ENCODE data around the gene PRR11.
"Not testable (repeated sequence)": the region's sequence is repeated elsewhere in the genome, so short reads cannot be mapped to it uniquely, and the experiment has no call there.

Gene PRR11

DNA sequence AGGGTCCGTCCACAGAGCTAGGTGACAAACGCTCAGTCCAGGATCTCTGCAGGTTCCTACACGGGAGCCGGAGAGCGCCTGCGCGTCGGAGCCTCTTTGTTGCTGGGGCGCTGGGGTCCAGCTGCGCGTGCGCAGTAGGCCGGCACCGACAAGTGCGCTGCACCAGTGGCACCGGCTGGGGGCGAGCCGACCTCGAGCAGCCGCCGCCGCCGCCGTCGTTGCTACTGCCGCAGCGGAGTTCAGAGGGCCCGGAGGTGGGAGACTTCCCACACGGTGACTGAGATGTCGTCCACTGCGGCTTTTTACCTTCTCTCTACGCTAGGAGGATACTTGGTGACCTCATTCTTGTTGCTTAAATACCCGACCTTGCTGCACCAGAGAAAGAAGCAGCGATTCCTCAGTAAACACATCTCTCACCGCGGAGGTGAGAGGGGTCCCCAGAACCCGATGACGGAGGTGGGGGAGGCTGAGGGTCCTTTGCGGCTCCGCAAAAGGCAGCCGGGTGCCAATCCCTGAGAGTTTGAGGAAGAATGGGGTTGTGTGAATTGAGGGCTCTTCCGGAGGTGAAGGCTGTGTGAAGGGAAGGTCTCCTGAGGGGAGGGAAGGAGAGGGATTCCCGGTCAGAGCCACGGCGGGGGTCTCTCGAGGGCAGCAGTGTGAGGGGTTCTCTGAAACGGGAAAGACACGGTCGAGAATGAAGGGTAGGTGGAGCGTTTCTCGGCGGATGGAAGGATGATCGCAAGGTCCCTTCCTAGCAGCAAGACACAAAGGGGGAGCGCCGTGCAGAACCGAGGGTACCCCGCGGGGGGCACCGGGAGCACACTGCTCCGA is 65.0 kb downstream of the PRR11 start, which contains the start of gene GDPD1:
Gene GDPD1, plus strand, starts transcription at position 184 of the 831 bp plus-strand sequence. Its CDS starts 99 bp downstream, at position 283.
- DNase-seq (ENCODE audit: low read depth), result peak; percentile 88

DNA sequence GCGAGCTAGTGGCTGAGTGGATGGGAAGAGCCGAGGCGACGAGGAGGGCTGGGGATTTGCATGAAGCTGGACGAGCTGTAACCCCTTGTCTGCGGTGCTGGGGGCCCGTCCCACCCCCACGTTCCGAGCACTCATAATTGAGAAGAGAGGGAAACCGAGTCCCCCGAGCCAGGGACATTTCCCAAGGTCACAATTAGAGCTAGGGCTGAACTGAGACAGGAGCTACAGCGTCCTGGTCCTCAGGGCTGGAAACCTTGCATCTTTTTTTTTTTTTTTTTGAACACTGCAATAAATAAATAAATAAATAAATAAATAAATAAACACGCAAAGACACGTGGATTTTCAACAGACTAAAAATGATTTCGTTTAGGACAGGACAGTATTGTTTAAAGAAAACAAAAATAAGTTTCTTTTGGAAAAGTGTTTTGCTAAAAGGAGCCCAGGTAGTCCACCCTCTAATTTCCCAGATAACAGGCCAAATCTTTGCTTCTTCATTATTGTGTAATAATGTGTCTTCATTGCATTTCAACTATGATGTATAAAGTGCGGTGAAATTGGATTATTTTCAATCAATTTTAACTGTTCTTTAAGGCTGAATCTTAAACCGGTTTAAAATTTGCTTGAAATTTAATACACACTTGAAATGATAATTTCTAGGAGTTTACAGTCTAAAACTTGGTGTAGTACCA is 65.8 kb downstream of the PRR11 start:
- no peak for DNase-seq (ENCODE audit: low read depth)

DNA sequence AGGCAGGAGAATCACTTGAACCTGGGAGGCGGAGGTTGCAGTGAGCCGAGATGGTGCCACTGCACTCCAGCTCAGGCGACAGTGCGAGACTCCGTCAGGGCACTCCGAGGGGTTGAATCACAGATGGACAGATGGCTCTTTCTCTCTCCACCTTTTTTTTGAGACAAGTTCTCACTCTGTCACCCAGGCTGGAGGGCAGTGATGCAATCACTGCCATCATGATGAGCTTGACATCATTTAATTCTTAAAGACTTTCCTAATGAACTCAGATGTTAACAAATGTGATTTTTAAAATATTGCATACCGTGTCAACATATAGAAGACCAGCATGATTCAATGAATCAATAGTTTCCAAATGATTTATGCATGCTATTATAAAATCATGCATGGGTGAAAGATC is 68.3 kb downstream of the PRR11 start:
- no peak for DNase-seq (ENCODE audit: low read depth)

DNA sequence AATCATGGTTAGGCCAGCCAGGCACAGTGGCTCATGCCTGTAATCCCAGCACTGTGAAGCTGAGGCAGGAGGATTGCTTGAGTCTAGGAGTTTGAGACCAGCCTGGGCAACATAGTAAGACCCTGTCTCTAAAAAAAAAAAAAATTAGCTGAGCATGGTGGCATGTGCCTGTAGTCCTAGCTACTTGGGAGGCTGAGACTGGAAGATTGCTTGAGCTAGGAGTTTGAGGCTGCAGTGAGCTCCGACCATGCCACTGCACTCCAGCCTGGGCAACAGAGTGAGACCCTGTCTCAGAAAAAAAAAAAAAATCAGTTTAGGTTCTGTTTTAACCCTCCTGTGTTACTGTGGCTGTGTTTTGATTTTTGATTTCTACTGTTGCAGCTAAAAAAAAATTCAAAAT is 73.0 kb downstream of the PRR11 start:
- DNase-seq (ENCODE audit: low read depth), result not testable (repeated sequence)

DNA sequence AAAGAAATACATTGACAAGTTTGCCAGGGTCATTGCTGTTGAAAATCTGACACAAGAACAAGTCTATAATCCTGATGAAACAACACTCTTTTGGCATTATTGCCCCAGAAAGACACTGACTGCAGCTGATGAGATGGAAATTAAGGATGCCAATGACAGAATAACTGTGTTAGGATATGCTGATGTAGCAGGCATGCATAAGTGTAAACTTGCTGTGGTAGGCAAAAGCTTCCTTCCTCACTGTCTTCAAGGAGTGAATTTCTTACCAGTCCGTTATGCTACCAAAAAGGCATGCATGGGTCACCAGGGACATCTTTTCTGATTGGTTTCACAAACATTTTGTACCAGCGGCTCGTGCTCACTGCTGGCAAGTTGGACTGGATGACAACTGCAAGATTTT is 75.2 kb downstream of the PRR11 start:
- DNase-seq (ENCODE audit: low read depth), result no peak

DNA sequence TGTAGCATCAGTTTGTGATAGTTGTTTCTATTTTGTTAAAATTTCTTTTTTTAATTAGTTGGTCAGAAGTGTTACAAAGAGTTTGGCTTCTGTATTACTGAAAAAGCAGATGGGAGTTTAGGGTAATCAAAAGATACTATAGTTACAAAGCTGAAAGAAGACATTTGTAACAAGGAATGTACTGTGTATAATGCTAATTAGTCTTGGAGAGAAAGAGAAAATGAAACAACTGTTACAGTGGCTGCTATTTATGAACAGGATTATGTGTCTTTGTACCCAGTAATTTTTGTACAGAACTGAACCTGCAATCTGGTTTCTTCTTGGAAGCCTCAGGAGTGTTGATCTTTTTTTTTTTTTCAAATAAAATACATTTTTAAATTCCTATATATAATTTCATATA is 79.1 kb downstream of the PRR11 start:
- DNase-seq (ENCODE audit: low read depth), result no peak

DNA sequence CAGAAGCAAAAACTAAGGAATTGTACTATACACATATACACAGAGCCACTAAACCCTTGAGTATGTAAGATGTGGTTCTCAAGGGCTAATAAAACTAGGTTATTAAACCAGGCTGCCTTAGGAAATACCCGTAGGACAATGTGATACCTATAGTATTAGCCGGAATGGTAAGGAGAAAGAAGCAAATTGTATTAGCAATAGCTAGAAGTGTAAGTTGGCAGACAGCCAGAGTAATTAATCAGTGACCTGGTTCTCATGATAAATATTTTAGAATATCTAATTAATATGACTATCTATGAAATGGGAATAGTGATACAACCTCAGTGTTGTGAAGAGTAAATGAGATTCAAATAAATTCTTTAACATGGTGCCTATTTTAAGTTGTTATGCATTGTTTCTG is 83.4 kb downstream of the PRR11 start:
- DNase-seq (ENCODE audit: low read depth), result no peak

DNA sequence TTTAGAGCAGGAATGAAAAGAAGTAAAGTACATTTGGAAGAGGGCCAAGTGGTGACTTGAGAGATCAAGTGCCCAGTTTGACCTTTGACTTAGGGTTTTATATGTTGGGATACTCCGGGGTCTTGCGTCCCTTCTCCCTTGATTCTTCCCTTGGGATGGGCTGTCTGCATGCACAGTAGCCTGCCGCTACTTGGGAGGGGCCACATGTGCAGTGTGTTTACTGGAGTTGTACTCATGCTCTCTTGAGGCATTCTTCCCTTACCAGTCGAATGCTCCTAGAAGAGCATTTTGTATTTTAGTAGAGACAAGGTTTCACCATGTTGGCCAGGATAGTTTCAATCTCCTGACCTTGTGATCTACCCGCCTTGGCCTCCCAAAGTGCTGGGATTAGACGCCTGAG is 88.5 kb downstream of the PRR11 start:
- DNase-seq (ENCODE audit: low read depth), result no peak

All from CMK (cell line).